ENCODE measurements around the gene ADK. TPM values are rescaled to one million over a fixed set of nuclear protein-coding genes. Genes with fewer than 3 reads are reported as not detected.
"Not testable (repeated sequence)": the region's sequence is repeated elsewhere in the genome, so short reads cannot be mapped to it uniquely, and the experiment has no call there.

The ADK gene
- total RNA-seq, 4 donors from 2014 or later: 15.3 to 23.3 (median 20.8) TPM

- Histone ChIP-seq H3K27me3 (no peaks in the 10 kb centered on the region), H3K9me3 (no peaks in the 10 kb centered on the region), H3K36me3 (no peaks in the 10 kb centered on the region), H3K4me3 (no peak overlapping the region), H3K4me1 (no peaks in the 10 kb centered on the region), H3K27ac (no peak overlapping the region)
- 86 to 89% methylated on average over 2 of the region's 2 CpGs for WGBS, 2 donors (ENCODE audit: low coverage in 1 of 2)
- TF ChIP-seq POLR2A (IDR thresholded peaks at IDR 0.05) (no peak), EP300 (IDR thresholded peaks at IDR 0.05) (no peak), CTCF (IDR thresholded peaks at IDR 0.05) (no peak), POLR2AphosphoS5 (IDR thresholded peaks at IDR 0.05) (no peak)
- no peak for ATAC-seq
Observed at GRCh38 chr10:74523199-74523598, 372.2 kb downstream of the ADK start.

- Histone ChIP-seq H3K27ac (no peak overlapping the region), H3K4me1 (no peaks in the 10 kb centered on the region), H3K36me3 (no peaks in the 10 kb centered on the region), H3K9me3 (no peaks in the 10 kb centered on the region), H3K27me3 (no peaks in the 10 kb centered on the region), H3K4me3 (no peak overlapping the region)
- 80 to 100% methylated on average over 1 to 3 of the region's 3 CpGs for WGBS, 2 donors (ENCODE audit: low coverage in 1 of 2)
- no peak for ATAC-seq
- no peak for TF ChIP-seq CTCF (IDR thresholded peaks at IDR 0.05)
- no peak for TF ChIP-seq EP300 (IDR thresholded peaks at IDR 0.05)
- no peak for TF ChIP-seq POLR2A (IDR thresholded peaks at IDR 0.05)
- TF ChIP-seq POLR2AphosphoS5 (IDR thresholded peaks at IDR 0.05): no peak
Observed at GRCh38 chr10:74525885-74526284, 374.9 kb downstream of the ADK start.

GRCh38 chr10:74527611-74528010 is 376.6 kb downstream of the ADK start:
- 88 to 89% methylated on average over 4 to 5 of the region's 5 CpGs for WGBS, 2 donors (ENCODE audit: low coverage in 1 of 2)
- H3K36me3 ChIP-seq, H3K27ac ChIP-seq, H3K4me1 ChIP-seq, H3K9me3 ChIP-seq, ATAC-seq, H3K27me3 ChIP-seq, H3K4me3 ChIP-seq: not testable (repeated sequence)

- Histone ChIP-seq H3K27ac (no peak overlapping the region), H3K27me3 (no peaks in the 10 kb centered on the region), H3K4me1 (no peaks in the 10 kb centered on the region), H3K9me3 (no peaks in the 10 kb centered on the region), H3K36me3 (no peaks in the 10 kb centered on the region), H3K4me3 (no peak overlapping the region)
- no peak for TF ChIP-seq CTCF (IDR thresholded peaks at IDR 0.05)
- TF ChIP-seq EP300 (IDR thresholded peaks at IDR 0.05): no peak
- TF ChIP-seq POLR2A (IDR thresholded peaks at IDR 0.05): no peak
- no peak for TF ChIP-seq POLR2AphosphoS5 (IDR thresholded peaks at IDR 0.05)
- no peak for ATAC-seq
- 95 to 100% methylated on average over 1 of the region's 1 CpG for WGBS, 2 donors (ENCODE audit: low coverage in 1 of 2)
Observed at GRCh38 chr10:74529205-74529604, 378.2 kb downstream of the ADK start.

GRCh38 chr10:74530981-74531380 is 380.0 kb downstream of the ADK start:
- 96 to 100% methylated on average over 2 to 3 of the region's 3 CpGs for WGBS, 2 donors (ENCODE audit: low coverage in 1 of 2)
- no peak for ATAC-seq
- Histone ChIP-seq H3K36me3 (no peaks in the 10 kb centered on the region), H3K27ac (no peak overlapping the region), H3K4me1 (no peaks in the 10 kb centered on the region), H3K4me3 (no peak overlapping the region), H3K27me3 (no peaks in the 10 kb centered on the region), H3K9me3 (no peaks in the 10 kb centered on the region)
- TF ChIP-seq EP300 (IDR thresholded peaks at IDR 0.05) (no peak), POLR2AphosphoS5 (IDR thresholded peaks at IDR 0.05) (no peak), CTCF (IDR thresholded peaks at IDR 0.05) (no peak), POLR2A (IDR thresholded peaks at IDR 0.05) (no peak)

Measured in gastroesophageal sphincter (tissue), 4 donors.